Aortic smooth muscle cell (primary cell): ENCODE measurements around the gene PCOLCE2. TPM values are rescaled to one million over a fixed set of nuclear protein-coding genes. Genes with fewer than 3 reads are reported as not detected.

ENCODE experiments used
- total RNA-seq: library from RNA; depleted of rRNA; stranded (reverse); fragments of >200 nt; gene quantifications from 2 replicates; pipeline ENCODE4 v1.2.3, GENCODE V29; 2014

PCOLCE2 gene
- total RNA-seq: 586 and 643 TPM in 2 replicates

GRCh38 chr3:142888481-142889211 is at the start of gene PCOLCE2:
PCOLCE2 (minus strand) TSS chr3:142889083; CDS start chr3:142888896, 187 bp downstream.

Other genes with a start within 250 kb of the PCOLCE2 start
- 28.4 and 32.4 TPM in 2 replicates for gene TRPC1, start 165.0 kb downstream of the PCOLCE2 start, total RNA-seq
- 0.25 and 0.40 TPM in 2 replicates for gene PAQR9, start 74.6 kb upstream of the PCOLCE2 start, total RNA-seq
- gene U2SURP, start 112.5 kb upstream of the PCOLCE2 start, total RNA-seq: 37.5 and 48.9 TPM in 2 replicates
- 7.2 and 13.3 TPM in 2 replicates for gene CHST2, start 230.7 kb upstream of the PCOLCE2 start, total RNA-seq